ENCODE measurements around the gene TRAPPC12.

Gene TRAPPC12

GRCh38 chr2:3379647-3380534, at the start of gene TRAPPC12:
TRAPPC12 (plus strand) TSS chr2:3379694; CDS start chr2:3387624, 7,930 bp downstream.
- Histone ChIP-seq H3K4me3 (IDR thresholded peaks at IDR 0.05; ENCODE audit: insufficient read depth, low read depth, low read length) (peak within 1 kb of the TSS; percentile 77), H3K4me1 (ENCODE audit: low read depth, poor library complexity, severe bottlenecking) (peaks cover 11% of the 10 kb centered on the region), H4K20me1 (ENCODE audit: insufficient read depth) (no peaks in the 10 kb centered on the region), H3K9ac (peak within 1 kb of the TSS; percentile 78), H3K27ac (peak within 1 kb of the TSS; percentile 41; the same call in 1 of the 2 replicates), H3K36me3 (ENCODE audit: insufficient read depth) (no peaks in the 10 kb centered on the region), H2AFZ (ENCODE audit: low read depth) (peak within 1 kb of the TSS; percentile 94), H3K79me2 (ENCODE audit: insufficient read depth, low read depth) (peaks cover 21% of the 10 kb centered on the region; the same call in 1 of the 2 replicates), H3K27me3 (ENCODE audit: insufficient read depth, low read depth) (no peaks in the 10 kb centered on the region), H3K4me2 (peak within 1 kb of the TSS; percentile 90)
- TF ChIP-seq CTCF (conservative IDR thresholded peaks at IDR 0.05; ENCODE audit: low read depth, low read length): peak; percentile 30; the same call in 1 of the 2 replicates

- Histone ChIP-seq H3K27ac (no peak overlapping the region), H3K9ac (no peak overlapping the region), H3K4me1 (ENCODE audit: low read depth, poor library complexity, severe bottlenecking) (no peaks in the 10 kb centered on the region), H2AFZ (ENCODE audit: low read depth) (no peak overlapping the region), H3K36me3 (ENCODE audit: insufficient read depth) (no peaks in the 10 kb centered on the region), H3K79me2 (ENCODE audit: insufficient read depth, low read depth) (no peaks in the 10 kb centered on the region), H3K4me2 (no peak overlapping the region), H3K27me3 (ENCODE audit: insufficient read depth, low read depth) (no peaks in the 10 kb centered on the region), H4K20me1 (ENCODE audit: insufficient read depth) (no peaks in the 10 kb centered on the region), H3K4me3 (IDR thresholded peaks at IDR 0.05; ENCODE audit: insufficient read depth, low read depth, low read length) (no peak overlapping the region)
- no peak for TF ChIP-seq CTCF (conservative IDR thresholded peaks at IDR 0.05; ENCODE audit: low read depth, low read length)
Observed at GRCh38 chr2:3332133-3332532, 47.4 kb upstream of the TRAPPC12 start.

- Histone ChIP-seq H4K20me1 (ENCODE audit: insufficient read depth) (no peaks in the 10 kb centered on the region), H3K36me3 (ENCODE audit: insufficient read depth) (no peaks in the 10 kb centered on the region), H3K27me3 (ENCODE audit: insufficient read depth, low read depth) (no peaks in the 10 kb centered on the region), H3K79me2 (ENCODE audit: insufficient read depth, low read depth) (no peaks in the 10 kb centered on the region), H3K27ac (no peak overlapping the region), H3K4me1 (ENCODE audit: low read depth, poor library complexity, severe bottlenecking) (no peaks in the 10 kb centered on the region), H3K4me2 (no peak overlapping the region), H2AFZ (ENCODE audit: low read depth) (no peak overlapping the region), H3K9ac (no peak overlapping the region), H3K4me3 (IDR thresholded peaks at IDR 0.05; ENCODE audit: insufficient read depth, low read depth, low read length) (no peak overlapping the region)
- no peak for TF ChIP-seq CTCF (conservative IDR thresholded peaks at IDR 0.05; ENCODE audit: low read depth, low read length)
Observed at GRCh38 chr2:3334392-3335345, 44.8 kb upstream of the TRAPPC12 start.

- no peak overlapping the region for H3K9ac ChIP-seq
- TF ChIP-seq CTCF (conservative IDR thresholded peaks at IDR 0.05; ENCODE audit: low read depth, low read length): no peak
- H4K20me1 ChIP-seq (ENCODE audit: insufficient read depth): no peaks in the 10 kb centered on the region
- H3K4me2 ChIP-seq: no peak overlapping the region
- no peak overlapping the region for H3K27ac ChIP-seq
- no peaks in the 10 kb centered on the region for H3K27me3 ChIP-seq (ENCODE audit: insufficient read depth, low read depth)
- no peak overlapping the region for H3K4me3 ChIP-seq (IDR thresholded peaks at IDR 0.05; ENCODE audit: insufficient read depth, low read depth, low read length)
- H2AFZ ChIP-seq (ENCODE audit: low read depth): no peak overlapping the region
- no peaks in the 10 kb centered on the region for H3K36me3 ChIP-seq (ENCODE audit: insufficient read depth)
- no peaks in the 10 kb centered on the region for H3K79me2 ChIP-seq (ENCODE audit: insufficient read depth, low read depth)
- no peaks in the 10 kb centered on the region for H3K4me1 ChIP-seq (ENCODE audit: low read depth, poor library complexity, severe bottlenecking)
Observed at GRCh38 chr2:3336844-3337243, 42.6 kb upstream of the TRAPPC12 start.
